Measurements from ENCODE around the gene CDK4.

CDK4 gene

GRCh38 chr12:57771236-57771872 is 19.2 kb upstream of the CDK4 start:
- DNase-seq, result peak; percentile 84 to 89

- DNase-seq, result no peak
Measured at GRCh38 chr12:57770734-57771133, 18.6 kb upstream of the CDK4 start.

- DNase-seq, result no peak
Measured at GRCh38 chr12:57769594-57769993, 17.5 kb upstream of the CDK4 start.

GRCh38 chr12:57767876-57768275 is 15.8 kb upstream of the CDK4 start:
- DNase-seq, result no peak

- DNase-seq, result no peak
Measured at GRCh38 chr12:57767305-57767698, 15.2 kb upstream of the CDK4 start.

GRCh38 chr12:57766464-57767304 is 14.6 kb upstream of the CDK4 start, which contains the start of gene CYP27B1:
TSS of gene CYP27B1 (minus strand) at chr12:57767078. CDS start at chr12:57767041, 37 bp downstream.
- peak in 1 of 2 experiments; percentile 25 for DNase-seq

GRCh38 chr12:57765698-57766463 is 13.8 kb upstream of the CDK4 start:
- no peak for DNase-seq

- peak; percentile 10 to 15 for DNase-seq
Measured at GRCh38 chr12:57765003-57765697, 13.0 kb upstream of the CDK4 start.

GRCh38 chr12:57764662-57765002 is 12.5 kb upstream of the CDK4 start:
- peak; percentile 14 to 29 for DNase-seq

- no peak for DNase-seq
Measured at GRCh38 chr12:57763881-57764661, 12.0 kb upstream of the CDK4 start.

- DNase-seq, result no peak
Measured at GRCh38 chr12:57762463-57762862, 10.4 kb upstream of the CDK4 start.

GRCh38 chr12:57761391-57761998 is 9.4 kb upstream of the CDK4 start:
- no peak for DNase-seq

GRCh38 chr12:57760347-57760982 is 8.4 kb upstream of the CDK4 start:
- no peak for DNase-seq

- DNase-seq, result peak; percentile 26 to 46
Measured at GRCh38 chr12:57759360-57759980, 7.4 kb upstream of the CDK4 start.

- no peak for DNase-seq
Measured at GRCh38 chr12:57758552-57759359, 6.6 kb upstream of the CDK4 start.

- no peak for DNase-seq
Measured at GRCh38 chr12:57757771-57758170, 5.7 kb upstream of the CDK4 start.

- DNase-seq, result peak; percentile 48 to 69
Measured at GRCh38 chr12:57756406-57757341, 4.6 kb upstream of the CDK4 start.

Data from NCI-H2081 (cell line).